HG03045 (cell line): Measurements from ENCODE around the gene ADAMTS3.

Source experiments
- ATAC-seq: cut with Tn5 transposase; IDR thresholded peaks from one replicate; pipeline ENCODE4 v1.9.1; 2021; ENCODE audit warnings: mild to moderate bottlenecking, moderate library complexity; ENCODE audit not compliant: unreplicated experiment

The ADAMTS3 gene

DNA sequence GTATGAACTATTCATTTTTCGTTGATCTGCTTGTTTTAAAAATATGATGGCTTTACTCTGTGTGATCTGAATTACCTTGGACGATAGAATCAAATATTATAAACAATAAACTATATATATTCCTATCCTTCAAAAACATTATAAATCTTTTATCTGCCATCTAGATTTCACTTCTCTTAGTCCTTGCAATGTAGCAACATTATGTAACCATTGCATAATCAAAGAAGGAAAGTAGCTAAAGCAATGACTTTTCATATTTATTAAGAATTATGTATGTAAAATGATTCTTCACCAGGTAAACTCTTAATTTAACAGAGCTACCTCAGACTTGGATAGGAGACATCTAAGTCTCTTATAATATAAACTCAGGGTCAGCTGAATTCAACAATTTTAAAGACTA lies 210.5 kb downstream of the ADAMTS3 start:
- ATAC-seq, result no peak

DNA sequence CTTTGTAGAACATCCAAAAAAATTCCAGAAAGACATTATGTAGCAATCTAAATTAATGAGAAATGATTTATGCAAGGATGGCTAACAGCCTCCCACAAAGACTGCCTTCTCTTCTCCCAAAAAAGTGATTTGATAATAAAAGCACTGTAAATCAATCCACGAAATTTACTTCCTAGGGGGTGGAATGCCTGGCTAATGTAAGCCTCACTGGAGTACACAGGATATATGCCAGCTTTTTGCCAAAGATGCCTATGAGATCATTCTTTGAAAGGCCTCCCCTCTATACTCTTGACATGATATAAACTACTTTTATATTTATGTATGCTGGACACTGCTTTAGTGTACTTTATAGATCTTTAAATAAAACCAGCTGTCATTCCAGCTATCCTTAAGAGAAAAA lies 211.1 kb downstream of the ADAMTS3 start:
- no peak for ATAC-seq

DNA sequence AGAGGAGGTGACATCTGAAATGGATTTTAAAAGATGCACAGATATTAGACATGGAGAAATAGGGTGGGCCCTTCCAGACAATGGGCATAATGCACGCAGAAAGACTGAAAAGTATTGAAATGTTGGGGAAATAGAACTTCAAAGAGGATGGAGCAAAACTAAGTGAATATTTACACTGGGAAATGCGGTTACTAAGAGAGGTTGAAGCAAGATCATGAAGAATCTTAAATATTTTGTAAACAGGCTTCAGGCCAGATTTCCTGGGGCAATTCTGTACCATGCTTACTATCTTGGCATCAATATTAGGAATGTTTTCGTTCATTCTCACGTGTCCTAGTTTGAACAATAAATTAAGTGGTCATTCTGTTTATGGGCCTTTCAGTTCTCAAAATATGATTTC lies 216.3 kb downstream of the ADAMTS3 start:
- ATAC-seq, result no peak

DNA sequence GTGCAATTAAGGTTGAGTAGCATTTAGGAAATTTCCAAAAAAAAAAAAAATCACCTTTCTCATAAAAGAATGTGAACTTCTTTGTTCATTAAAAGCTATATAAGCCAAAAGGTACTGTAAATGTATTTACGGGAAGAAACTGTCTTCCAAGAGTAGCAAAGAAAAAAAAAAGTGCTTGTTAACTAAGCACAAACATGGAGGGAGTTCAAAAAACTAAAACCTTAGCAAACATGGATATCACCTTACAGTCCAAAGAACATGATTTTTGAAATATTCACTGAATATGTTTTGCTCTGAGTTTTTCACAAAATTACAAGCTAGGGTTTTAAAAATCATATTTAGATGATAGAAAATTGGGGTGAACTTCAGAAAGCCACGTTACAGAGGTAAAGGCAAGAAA lies 217.5 kb downstream of the ADAMTS3 start:
- ATAC-seq, result no peak

DNA sequence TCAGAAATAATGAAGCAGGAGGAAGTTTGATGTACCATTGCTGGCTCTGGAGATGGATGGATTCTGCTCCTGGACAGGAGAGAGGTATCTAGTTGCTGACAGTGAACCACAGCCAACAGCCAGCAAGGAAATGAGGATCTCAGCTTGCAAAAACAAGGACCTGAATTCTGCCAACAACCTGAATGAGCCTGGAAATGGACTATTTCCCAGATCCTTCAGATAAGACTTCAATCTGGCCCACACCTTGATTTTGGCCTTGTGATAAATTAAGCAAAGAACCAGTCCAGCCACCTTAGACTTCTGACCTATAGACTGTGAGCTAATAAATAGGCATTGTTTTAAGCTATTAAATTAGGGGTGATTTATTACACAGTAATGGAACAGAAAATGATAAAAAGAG lies 220.3 kb downstream of the ADAMTS3 start:
- no peak for ATAC-seq

DNA sequence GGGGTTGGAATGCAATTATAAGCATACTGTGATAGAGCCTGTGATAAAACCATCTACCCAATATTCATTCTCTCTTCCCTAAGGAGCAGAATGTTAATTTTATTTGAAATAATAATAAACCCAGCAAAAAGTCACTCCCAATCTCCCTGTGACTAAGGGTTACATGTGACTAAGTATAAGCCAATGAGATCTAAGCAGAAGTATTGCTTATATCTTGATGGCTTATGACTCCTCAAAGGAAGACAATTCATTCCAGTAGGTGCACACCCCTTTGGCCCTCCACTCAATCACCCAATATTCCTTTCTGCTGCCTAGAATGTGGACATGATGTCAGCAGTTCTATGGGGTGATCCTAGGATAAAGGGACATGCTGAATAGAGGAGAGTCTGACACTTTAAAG lies 224.6 kb downstream of the ADAMTS3 start:
- no peak for ATAC-seq

DNA sequence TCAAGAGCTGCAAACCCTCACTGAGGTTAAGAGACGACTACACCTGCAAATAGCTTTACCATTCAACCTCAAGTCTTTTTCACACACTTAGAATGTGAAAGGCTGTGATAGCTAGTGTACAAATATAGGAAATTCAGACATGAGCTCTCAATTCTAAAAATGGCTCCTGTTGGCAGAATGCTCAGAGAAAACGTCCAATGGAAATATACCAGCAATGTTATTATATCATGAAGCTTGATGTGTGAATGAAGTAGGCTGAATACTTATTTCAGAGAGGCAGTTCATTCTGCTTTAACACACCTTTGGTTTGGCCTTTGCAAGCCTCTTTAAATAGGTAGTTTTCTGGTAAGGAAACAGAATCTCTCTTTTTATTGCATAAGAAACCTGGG lies 227.6 kb downstream of the ADAMTS3 start:
- ATAC-seq, result no peak

DNA sequence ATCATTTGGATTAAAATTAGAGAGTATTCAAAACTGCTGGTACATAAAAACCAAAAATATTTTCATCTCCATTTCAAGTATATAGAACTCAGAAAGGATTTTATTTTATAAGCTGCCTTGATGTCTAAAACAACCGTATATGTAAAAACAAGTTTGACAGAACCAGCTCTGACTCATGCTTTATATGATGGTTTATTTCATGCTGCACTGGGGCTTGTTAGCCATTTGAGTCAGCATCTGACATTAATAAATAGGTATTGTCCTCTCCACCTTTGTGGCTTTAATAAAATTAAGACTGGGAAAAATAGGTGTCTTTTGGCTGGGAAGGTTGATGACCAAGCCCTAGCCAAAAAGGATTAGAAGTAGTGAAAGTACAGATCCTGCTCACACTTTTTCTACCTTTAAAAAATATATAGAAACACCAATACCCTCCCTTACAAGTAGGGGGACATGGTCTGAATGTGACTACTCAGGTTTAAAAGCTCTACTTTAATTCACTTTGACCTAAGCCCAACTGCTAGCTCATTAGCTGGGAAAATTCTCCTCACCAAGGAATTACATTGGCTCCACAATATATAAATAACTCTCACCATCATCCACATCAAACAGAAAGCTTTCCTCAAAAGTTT lies 228.1 kb downstream of the ADAMTS3 start:
- ATAC-seq, result no peak

DNA sequence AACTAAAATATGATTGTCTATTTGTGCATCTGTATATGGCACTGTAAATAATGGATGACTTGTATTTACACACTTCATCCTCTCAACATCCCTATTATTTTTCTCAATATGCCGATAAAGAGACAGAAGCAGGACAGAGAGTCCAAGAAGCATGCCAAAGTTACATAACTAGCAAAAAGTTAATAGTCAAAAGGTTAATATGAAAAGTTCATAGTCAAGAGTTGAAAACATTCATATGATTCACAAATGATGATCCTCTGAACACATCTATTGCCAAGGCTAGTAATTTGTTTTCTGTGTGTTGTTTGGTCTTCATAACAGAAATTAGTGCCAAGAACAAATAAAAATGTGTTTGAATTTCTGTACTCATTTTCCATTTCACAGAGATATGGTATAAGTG lies 231.0 kb downstream of the ADAMTS3 start:
- ATAC-seq, result no peak

DNA sequence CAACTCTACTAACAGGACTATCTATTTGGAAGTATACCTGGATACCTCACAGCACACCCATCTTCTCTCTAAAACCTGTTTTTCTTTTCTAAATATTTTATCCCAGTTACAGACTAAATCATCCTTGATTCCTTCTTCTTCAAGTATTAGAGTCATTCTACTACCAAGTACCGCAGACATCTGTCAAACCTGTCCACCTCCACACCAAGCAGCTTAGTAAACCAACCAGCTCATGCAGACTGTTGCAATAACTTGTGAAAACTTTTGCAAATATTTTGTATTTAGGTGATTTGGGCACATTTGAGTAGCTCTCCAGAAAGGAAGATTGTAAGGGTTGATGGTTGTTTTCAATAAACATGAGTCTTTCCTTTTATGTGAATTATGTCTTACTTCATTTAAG lies 238.6 kb downstream of the ADAMTS3 start:
- no peak for ATAC-seq

DNA sequence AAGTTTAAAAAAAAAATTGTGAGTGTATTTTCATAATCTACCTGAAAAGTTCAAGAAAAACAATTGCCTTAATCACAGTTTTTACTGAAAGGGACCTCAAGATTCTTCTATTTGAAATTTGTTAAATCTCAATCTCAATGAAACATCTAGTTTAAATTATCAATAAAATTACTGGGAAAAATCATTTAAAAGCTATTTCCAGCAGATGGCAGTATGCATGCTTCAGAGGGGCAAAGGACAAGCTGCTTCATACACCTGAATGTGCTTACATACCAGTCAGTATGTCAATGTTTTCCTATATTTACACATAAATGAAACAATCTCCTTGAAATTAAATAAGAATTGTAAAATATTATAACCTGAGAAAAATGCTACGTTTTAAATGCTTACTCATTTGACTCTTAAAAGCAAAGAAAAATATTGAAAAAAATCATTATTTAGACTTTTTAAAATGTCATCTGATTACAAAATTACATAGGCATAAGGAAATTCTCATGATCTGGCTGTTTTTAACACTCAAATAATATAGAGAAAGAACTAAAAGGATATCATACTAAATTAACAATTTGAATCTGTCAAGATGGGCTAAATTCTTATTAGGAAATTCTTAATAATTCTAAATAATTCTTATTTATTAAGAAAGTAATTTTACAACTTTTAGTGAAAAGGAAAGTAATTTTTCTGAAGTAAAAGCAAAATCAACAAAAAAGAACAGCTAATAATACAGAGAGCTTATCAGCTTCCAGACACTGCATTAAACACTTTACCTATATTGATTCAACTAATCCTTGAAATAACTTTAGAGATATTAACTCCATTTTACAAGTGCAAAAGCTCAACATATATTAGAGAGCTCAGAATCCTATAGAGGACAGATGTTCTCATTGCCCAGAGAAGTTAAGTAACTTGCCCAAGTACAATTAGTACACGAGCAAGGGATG lies 242.1 kb downstream of the ADAMTS3 start:
- ATAC-seq, result no peak

DNA sequence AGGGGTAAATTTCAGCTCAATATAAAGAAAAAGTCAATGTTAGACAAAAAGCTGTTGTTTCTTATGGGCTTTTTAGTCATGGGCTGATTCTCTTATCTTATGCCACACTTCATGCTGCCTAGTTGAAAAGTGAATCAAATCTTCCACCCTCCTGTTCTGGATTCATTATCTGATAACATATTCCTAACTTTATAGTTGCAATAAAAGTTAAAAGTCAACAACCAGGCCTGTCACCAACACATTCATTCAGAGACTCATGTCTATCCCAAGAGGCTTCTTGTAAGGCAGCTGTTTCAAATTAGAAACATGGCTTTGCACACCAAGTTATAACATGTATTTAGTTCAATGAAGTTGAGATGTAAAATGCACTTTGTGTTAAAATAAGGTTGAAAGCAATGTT lies 243.8 kb downstream of the ADAMTS3 start:
- ATAC-seq, result no peak

DNA sequence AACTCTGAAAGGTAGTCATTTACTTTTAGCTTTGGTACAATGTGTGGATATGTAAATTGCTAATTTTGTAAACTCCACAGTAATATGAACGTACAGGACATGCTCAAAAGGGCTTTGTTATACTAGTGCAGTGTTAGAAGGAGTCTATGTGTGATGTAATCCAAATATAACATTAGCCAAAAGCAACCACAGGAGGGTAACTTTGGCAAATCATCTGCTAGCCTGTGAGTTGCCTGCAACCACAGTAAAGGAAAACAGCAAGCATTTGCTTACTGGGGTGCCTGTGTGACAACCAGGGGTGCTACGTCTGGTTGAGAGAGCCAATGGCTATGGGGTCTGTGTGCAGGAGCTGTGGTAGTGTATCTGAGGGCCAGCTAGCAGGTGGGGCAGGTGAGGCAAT lies 245.8 kb downstream of the ADAMTS3 start:
- no peak for ATAC-seq

DNA sequence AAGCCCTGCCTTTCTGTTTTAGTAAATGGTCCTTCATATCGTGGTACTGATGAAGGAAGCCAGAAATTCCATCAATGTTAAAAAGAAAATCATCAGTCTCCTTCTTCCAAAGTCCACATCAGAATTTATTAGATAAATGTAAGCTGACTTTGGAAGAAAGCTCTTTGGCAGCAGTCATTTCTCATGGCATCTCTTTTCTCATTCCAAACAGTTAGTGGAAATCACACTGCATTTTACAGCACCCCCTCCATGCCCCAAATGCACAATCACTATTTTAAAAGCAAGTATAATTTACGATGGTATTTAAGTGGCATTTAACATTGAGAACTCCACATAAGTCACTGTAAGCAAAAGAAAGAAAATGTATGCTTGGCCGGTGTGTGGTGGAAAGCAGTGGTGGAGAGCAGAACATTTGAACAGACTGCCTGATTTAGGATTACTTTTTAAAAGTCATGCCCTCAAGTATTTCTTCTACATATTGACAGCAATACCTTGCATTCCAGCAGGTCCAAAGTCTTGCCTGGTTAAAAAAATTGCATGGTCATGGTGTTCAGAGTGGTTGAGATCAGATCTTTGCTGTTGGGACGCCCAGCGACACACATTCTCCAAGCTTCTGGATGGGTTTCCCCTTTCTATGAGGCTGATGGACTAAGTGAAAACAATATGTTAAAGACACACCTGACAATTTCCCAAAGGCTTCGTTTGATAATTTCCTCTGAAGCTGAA lies 248.6 kb downstream of the ADAMTS3 start:
- no peak for ATAC-seq

DNA sequence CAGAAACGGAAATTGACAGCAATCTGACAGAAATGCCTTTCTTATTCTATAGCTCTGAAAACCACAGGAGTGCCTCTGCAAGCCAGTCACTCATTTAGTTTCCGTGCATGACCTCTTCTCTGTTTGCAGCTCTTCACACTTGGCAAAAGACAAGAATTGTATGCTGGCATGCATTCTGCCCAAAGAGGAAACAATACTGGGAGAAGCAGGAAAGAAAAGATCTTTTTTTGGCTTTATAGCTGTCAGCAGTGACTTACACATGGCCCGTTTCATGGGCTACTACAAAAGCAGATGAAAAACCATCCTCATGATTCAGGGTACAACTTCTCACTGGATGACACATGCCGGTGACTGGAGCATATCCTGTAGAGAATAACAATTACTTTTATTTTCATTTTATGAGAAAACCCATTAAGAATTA lies 249.4 kb downstream of the ADAMTS3 start:
- no peak for ATAC-seq

DNA sequence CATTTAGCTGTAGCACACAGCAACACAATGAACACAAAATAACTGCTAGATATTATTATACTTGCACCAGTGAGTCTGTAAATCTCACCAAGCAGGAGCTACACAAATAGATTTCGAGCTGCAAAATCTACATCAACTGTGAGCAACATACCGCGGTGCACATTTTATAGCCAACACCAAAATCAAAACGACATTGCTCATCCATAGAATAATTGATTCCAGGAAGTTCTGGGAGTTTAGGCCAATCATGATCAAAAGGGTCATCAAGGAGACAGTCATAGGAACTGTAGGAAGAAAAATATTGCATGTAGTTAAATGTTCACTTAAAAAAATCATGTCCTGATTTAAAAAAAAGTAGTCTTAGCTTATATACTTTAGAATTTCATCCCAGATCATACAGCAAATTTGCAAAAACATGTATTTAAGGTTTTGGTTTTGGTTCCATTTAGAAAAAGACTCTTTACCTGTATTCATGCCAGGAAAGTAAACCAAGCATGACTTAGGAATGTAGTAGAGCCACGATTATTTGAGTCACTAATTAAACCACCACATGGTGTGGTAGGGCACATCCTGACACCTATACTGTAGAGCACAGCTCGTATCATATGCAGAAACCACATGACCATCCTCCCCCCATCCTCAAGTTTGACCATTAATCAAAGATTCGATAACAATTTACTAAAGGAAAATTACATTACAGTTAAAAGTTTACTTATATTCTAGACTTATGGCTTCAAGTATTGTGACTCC lies 250.4 kb downstream of the ADAMTS3 start:
- no peak for ATAC-seq

DNA sequence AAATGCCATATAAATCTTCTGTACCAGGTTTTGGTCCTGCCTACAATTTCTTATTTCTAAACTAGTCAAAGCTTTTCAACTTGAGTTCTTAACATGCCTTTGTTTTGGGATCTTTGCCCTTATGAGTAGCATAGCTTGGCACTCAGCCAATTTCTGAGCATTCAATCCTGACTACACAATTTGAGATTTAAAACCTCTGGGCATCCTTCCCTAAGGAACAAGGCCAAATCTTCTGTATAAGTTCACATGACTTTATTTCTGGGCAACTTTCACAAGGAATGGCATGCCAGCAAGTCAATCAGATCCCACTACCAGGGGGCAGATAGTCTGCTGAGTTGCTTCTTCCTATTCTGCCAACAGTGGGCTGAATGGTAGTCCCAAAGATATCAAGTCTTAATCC lies 254.2 kb downstream of the ADAMTS3 start:
- ATAC-seq, result no peak

DNA sequence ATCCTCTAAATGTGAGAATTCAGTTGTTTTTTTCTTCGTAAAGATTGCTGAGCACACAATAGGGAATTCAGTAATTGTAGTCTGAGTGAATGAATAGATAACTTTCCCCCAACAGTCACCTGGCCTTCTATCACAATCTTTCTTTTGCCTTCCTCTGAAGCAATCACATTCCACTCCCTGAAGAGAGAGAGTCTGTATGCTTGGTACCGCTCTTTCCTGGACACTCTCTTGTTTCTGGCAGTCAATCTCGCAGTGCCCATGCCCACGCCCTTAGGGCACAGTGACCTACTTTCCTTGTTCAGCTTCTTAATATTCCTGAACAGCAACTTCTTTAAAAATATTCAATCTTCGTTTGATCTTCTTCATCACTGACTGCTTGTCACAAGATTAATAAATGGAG lies 255.9 kb downstream of the ADAMTS3 start:
- no peak for ATAC-seq

DNA sequence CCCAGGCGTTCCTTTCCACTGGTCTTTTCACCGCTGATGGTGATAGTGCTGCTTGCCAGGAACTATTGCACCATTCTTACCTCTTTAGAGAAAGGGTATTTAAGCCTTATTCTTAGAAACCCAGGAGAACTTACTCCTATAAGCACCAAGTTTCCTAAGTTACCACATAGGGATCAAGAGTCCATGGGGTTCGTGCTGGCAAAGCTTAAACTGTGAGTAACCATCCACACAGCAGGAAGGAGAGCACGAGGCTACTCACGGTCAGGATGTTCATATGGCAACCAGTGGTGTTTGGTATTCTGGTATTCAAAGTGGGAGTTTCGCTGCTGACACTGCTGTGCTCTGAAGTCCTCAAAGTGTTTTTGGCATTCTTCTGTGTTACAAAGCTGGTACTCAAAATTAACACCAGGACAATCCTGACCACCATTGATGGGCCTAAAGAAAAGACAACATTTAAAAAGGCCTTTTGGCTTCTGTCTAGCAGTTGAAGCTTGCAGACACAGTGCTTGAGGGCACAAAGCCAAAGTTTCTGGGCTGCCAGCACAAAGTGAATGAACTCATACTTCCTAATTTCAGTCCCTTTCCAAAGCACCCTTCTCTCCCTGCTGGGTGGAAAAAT lies 256.9 kb downstream of the ADAMTS3 start:
- no peak for ATAC-seq

DNA sequence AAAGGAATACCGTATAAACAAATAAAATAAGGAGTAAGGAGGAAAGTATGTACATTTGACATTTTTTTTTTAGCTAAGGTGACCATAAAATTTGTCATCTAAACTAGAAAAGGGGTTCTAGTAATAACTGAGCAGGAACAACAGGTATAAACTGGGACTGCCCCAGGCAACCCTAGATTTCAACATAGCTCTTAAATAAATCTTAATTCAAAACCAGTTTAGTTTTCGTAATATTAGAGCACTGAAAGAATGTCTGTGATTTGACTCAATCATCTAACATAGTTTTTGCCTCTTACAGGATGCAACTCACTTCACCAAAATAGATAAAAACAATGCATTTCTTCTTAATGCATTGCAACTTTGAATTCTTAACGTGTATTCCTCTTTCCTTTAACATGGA lies 257.7 kb downstream of the ADAMTS3 start:
- ATAC-seq, result no peak

DNA sequence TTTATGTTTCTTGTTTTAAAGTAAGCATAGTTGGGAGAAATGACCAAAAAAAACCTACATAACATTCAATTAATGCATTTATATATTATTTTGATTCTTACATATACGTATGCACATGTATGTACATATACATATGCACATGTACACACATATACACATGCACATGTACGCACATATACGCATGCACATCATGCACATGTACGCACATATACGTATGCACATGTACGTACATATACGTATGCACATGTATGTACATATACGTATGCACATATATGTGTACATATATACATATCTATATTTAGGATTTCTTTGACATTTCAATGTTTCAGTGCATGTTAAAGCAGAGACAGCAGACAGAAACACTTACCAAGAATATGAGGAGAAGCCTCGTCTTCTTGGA lies 263.4 kb downstream of the ADAMTS3 start:
- ATAC-seq, result no peak
